ENCODE results near the gene FAM72A.
"Not testable (repeated sequence)": the region's sequence is repeated elsewhere in the genome, so short reads cannot be mapped to it uniquely, and the experiment has no call there.

Gene FAM72A

GRCh38 chr1:206218765-206219164, 16.1 kb upstream of the FAM72A start:
- H3K4me3 ChIP-seq (ENCODE audit: low read length); DNase-seq (ENCODE audit: low read depth, low spot score): not testable (repeated sequence)

- not testable (repeated sequence) for DNase-seq (ENCODE audit: low read depth, low spot score); H3K4me3 ChIP-seq (ENCODE audit: low read length)
Observed at GRCh38 chr1:206218285-206218684, 15.6 kb upstream of the FAM72A start.

GRCh38 chr1:206215600-206216392, 13.2 kb upstream of the FAM72A start:
- not testable (repeated sequence) for H3K4me3 ChIP-seq (ENCODE audit: low read length); DNase-seq (ENCODE audit: low read depth, low spot score)

GRCh38 chr1:206210802-206211201, 8.2 kb upstream of the FAM72A start:
- H3K4me3 ChIP-seq (ENCODE audit: low read length); DNase-seq (ENCODE audit: low read depth, low spot score): not testable (repeated sequence)

GRCh38 chr1:206205569-206205968, 2.9 kb upstream of the FAM72A start:
- not testable (repeated sequence) for H3K4me3 ChIP-seq (ENCODE audit: low read length); DNase-seq (ENCODE audit: low read depth, low spot score)

- not testable (repeated sequence) for DNase-seq (ENCODE audit: low read depth, low spot score); H3K4me3 ChIP-seq (ENCODE audit: low read length)
Observed at GRCh38 chr1:206204871-206205270, 2.2 kb upstream of the FAM72A start.

- H3K4me3 ChIP-seq (ENCODE audit: low read length): peak overlapping the region; percentile 48
- DNase-seq (ENCODE audit: low read depth, low spot score): not testable (repeated sequence)
Observed at GRCh38 chr1:206204159-206204511, 1.5 kb upstream of the FAM72A start.

GRCh38 chr1:206203364-206204158, 922 bp upstream of the FAM72A start, which contains the start of gene SRGAP2:
Gene SRGAP2 (plus strand): TSS chr1:206203541. CDS start chr1:206205971, 2,430 bp downstream.
- peak within 1 kb of the TSS; percentile 51 for H3K4me3 ChIP-seq (ENCODE audit: low read length)
- not testable (repeated sequence) for DNase-seq (ENCODE audit: low read depth, low spot score)

- DNase-seq (ENCODE audit: low read depth, low spot score); H3K4me3 ChIP-seq (ENCODE audit: low read length): not testable (repeated sequence)
Observed at GRCh38 chr1:206196748-206197424, 5.8 kb downstream of the FAM72A start.

GRCh38 chr1:206195182-206195581, 7.5 kb downstream of the FAM72A start:
- not testable (repeated sequence) for H3K4me3 ChIP-seq (ENCODE audit: low read length); DNase-seq (ENCODE audit: low read depth, low spot score)

- H3K4me3 ChIP-seq (ENCODE audit: low read length); DNase-seq (ENCODE audit: low read depth, low spot score): not testable (repeated sequence)
Observed at GRCh38 chr1:206186826-206187225, 15.8 kb downstream of the FAM72A start.

- DNase-seq (ENCODE audit: low read depth, low spot score): not testable (repeated sequence)
Observed at GRCh38 chr1:206185778-206186177, 16.9 kb downstream of the FAM72A start.

GRCh38 chr1:206183788-206184187, 18.9 kb downstream of the FAM72A start:
- not testable (repeated sequence) for H3K4me3 ChIP-seq (ENCODE audit: low read length)

More at GRCh38 chr1:206185778-206186177, 16.9 kb downstream of the FAM72A start:
- not testable (repeated sequence) for H3K4me3 ChIP-seq (ENCODE audit: low read length)

GRCh38 chr1:206182368-206183317, 20.0 kb downstream of the FAM72A start:
- H3K4me3 ChIP-seq (ENCODE audit: low read length); DNase-seq (ENCODE audit: low read depth, low spot score): not testable (repeated sequence)

More at GRCh38 chr1:206183788-206184187, 18.9 kb downstream of the FAM72A start:
- DNase-seq (ENCODE audit: low read depth, low spot score): not testable (repeated sequence)

- H3K4me3 ChIP-seq (ENCODE audit: low read length); DNase-seq (ENCODE audit: low read depth, low spot score): not testable (repeated sequence)
Observed at GRCh38 chr1:206179666-206180065, 23.0 kb downstream of the FAM72A start.

- not testable (repeated sequence) for DNase-seq (ENCODE audit: low read depth, low spot score); H3K4me3 ChIP-seq (ENCODE audit: low read length)
Observed at GRCh38 chr1:206178061-206178989, 24.3 kb downstream of the FAM72A start.

- H3K4me3 ChIP-seq (ENCODE audit: low read length); DNase-seq (ENCODE audit: low read depth, low spot score): not testable (repeated sequence)
Observed at GRCh38 chr1:206176114-206176502, 26.5 kb downstream of the FAM72A start.

Data from Jurkat, Clone E6-1 (cell line).